HCT116 (cell line): ENCODE data around the gene MACROD1. TPM values are rescaled to one million over a fixed set of nuclear protein-coding genes. Genes with fewer than 3 reads are reported as not detected.

ENCODE experiments used
- ATAC-seq: fragments of 200-7000 bp; cut with Tn5 transposase; 2 replicates; pipeline ENCODE4 v1.9.1; 2020; ENCODE audit warnings: mild to moderate bottlenecking, moderate library complexity
- BruUV-seq: library from RNA; stranded (reverse); fragments of 400-500 nt; replicated peaks from 2 replicates; lab custom pipeline; 2021; lab: Mats Ljungman, UMichigan
- CTCF ChIA-PET: fragments of 300-600 bp; sonication (Branson Sonifier 250); formaldehyde crosslinking; loops from one replicate; lab custom pipeline; 2021; ENCODE audit warnings: antibody characterized with exemption; lab: Charles Lee
- POLR2A ChIA-PET: fragments of 300-600, 350-600 bp; sonication (Branson Sonifier 250); formaldehyde crosslinking; loops from one replicate; lab custom pipeline; 2021; ENCODE audit warnings: antibody characterized with exemption; lab: Charles Lee
- RAD21 ChIA-PET, 2 experiments: fragments of 300-600 bp; sonication (Branson Sonifier 250); formaldehyde crosslinking; loops; one replicate each; lab custom pipeline; 2023; ENCODE audit warnings: low total read pairs in 2 of 2; ENCODE audit not compliant: uncharacterized antibody in 2 of 2, unreplicated experiment in 2 of 2, low non-redundant PET in 1 of 2; lab: Charles Lee
- DNase-seq: peaks from one replicate; pipeline ENCODE4 v3.0.0-alpha.2; 2010; ENCODE audit warnings: low read depth, low spot score
- H2AFZ ChIP-seq: fragments of 200-600 bp; shearing (Covaris generic), sonication (generic); 2 replicates; pipeline ENCODE4 v1.6.1; 2017; ENCODE audit warnings: low read depth, mixed run types, mixed read lengths, antibody characterized with exemption, low read length; ENCODE audit not compliant: poor library complexity, severe bottlenecking
- H3K27ac ChIP-seq: 2 replicates; pipeline ENCODE4 v1.5.1; 2012; ENCODE audit warnings: low read depth, low read length
- H3K27me3 ChIP-seq: fragments of 200-600 bp; sonication (generic); 2 replicates; pipeline ENCODE4 v1.6.1; 2016; ENCODE audit warnings: mixed run types, low read length, mixed read lengths; ENCODE audit not compliant: insufficient read depth
- H3K36me3 ChIP-seq, 2 experiments: fragments of 200-500 bp in 1 of 2; fragments of 200-600 bp in 1 of 2; sonication (Bioruptor generic) in 1 of 2; sonication (generic) in 1 of 2; 2 replicates each; pipeline versions ENCODE4 v1.5.1 to v1.6.1; 2014 to 2016; ENCODE audit warnings: low read length in 2 of 2, inconsistent platforms in 1 of 2, mixed read lengths in 1 of 2, mixed run types in 1 of 2; ENCODE audit not compliant: insufficient read depth in 2 of 2, control insufficient read depth in 1 of 2
- H3K4me1 ChIP-seq, 2 experiments: fragments of 200-600 bp in 1 of 2; sonication (generic) in 1 of 2; 2 replicates each; pipeline versions ENCODE4 v1.5.1 to v1.6.1; 2012 to 2017; ENCODE audit warnings: low read length in 2 of 2, inconsistent platforms in 1 of 2, mild to moderate bottlenecking in 1 of 2, mixed read lengths in 1 of 2, mixed run types in 1 of 2, moderate library complexity in 1 of 2; ENCODE audit not compliant: insufficient read depth in 2 of 2, control insufficient read depth in 1 of 2
- H3K4me2 ChIP-seq: fragments of 200-600 bp; sonication (generic); 2 replicates; pipeline ENCODE4 v1.6.1; 2017; ENCODE audit warnings: mixed run types, low read length, mixed read lengths
- H3K4me3 ChIP-seq, 2 experiments: fragments of 200-600 bp in 1 of 2; sonication (generic) in 1 of 2; replicated peaks in 1 of 2; 2 replicates each; pipeline ENCODE4 v1.5.1; 2011 to 2016; ENCODE audit warnings: low read length in 2 of 2, control low read depth in 1 of 2, low read depth in 1 of 2, mild to moderate bottlenecking in 1 of 2, mixed read lengths in 1 of 2, mixed run types in 1 of 2
- H3K79me2 ChIP-seq: fragments of 200-600 bp; sonication (generic); 2 replicates; pipeline ENCODE4 v1.6.1; 2017; ENCODE audit warnings: mild to moderate bottlenecking, mixed run types, low read length, moderate library complexity, mixed read lengths; ENCODE audit not compliant: insufficient read depth
- H3K9ac ChIP-seq: fragments of 200-600 bp; sonication (generic); 2 replicates; pipeline ENCODE4 v1.6.1; 2016; ENCODE audit warnings: low read length, mixed read lengths
- H3K9me2 ChIP-seq: fragments of 200-600 bp; sonication (generic), shearing (Covaris generic); 2 replicates; pipeline ENCODE4 v1.6.1; 2017; ENCODE audit warnings: mixed run types, mild to moderate bottlenecking, moderate library complexity; ENCODE audit not compliant: insufficient read depth
- H3K9me3 ChIP-seq, 2 experiments: fragments of 200-500 bp in 1 of 2; fragments of 200-600 bp in 1 of 2; sonication (Bioruptor generic) in 1 of 2; sonication (generic) in 1 of 2; 2 replicates each; pipeline ENCODE4 v1.6.1; 2014 to 2017; ENCODE audit warnings: low read length in 2 of 2, mixed read lengths in 2 of 2, inconsistent platforms in 1 of 2, low read depth in 1 of 2, mild to moderate bottlenecking in 1 of 2, mixed run types in 1 of 2, moderate library complexity in 1 of 2; ENCODE audit not compliant: control insufficient read depth in 1 of 2, insufficient read depth in 1 of 2
- H4K20me1 ChIP-seq: fragments of 200-600 bp; sonication (generic), shearing (Covaris generic); 2 replicates; pipeline ENCODE4 v1.6.1; 2017; ENCODE audit warnings: mixed run types, mild to moderate bottlenecking, moderate library complexity; ENCODE audit not compliant: insufficient read depth
- CEBPB ChIP-seq: IDR thresholded peaks from 2 replicates; pipeline ENCODE4 v1.6.1; 2012; ENCODE audit warnings: low read depth
- EGR1 ChIP-seq: IDR thresholded peaks from 2 replicates; pipeline ENCODE4 v1.6.1; 2012; ENCODE audit warnings: low read depth
- FOSL1 ChIP-seq: IDR thresholded peaks from 2 replicates; pipeline ENCODE4 v1.6.1; 2012; ENCODE audit warnings: low read depth
- JUND ChIP-seq: IDR thresholded peaks from 2 replicates; pipeline ENCODE4 v1.6.1; 2012
- POLR2A ChIP-seq: IDR thresholded peaks from 2 replicates; pipeline ENCODE4 v1.7.0; 2011; ENCODE audit warnings: borderline replicate concordance; ENCODE audit not compliant: insufficient read depth, insufficient read length; ENCODE audit errors: extremely low read depth
- RAD21 ChIP-seq: IDR thresholded peaks from 2 replicates; pipeline ENCODE4 v1.6.1; 2012; ENCODE audit warnings: low read depth, mild to moderate bottlenecking
- REST ChIP-seq: IDR thresholded peaks from 2 replicates; pipeline ENCODE4 v1.6.1; 2012; ENCODE audit warnings: low read depth
- SIN3A ChIP-seq: IDR thresholded peaks from 2 replicates; pipeline ENCODE4 v1.6.1; 2012; ENCODE audit warnings: low read depth
- SRF ChIP-seq: IDR thresholded peaks from 2 replicates; pipeline ENCODE4 v1.6.1; 2012; ENCODE audit warnings: low read depth
- TCF7L2 ChIP-seq: IDR thresholded peaks from 2 replicates; pipeline ENCODE4 v1.7.0; 2011; ENCODE audit warnings: borderline replicate concordance, inconsistent platforms; ENCODE audit not compliant: insufficient read depth, insufficient read length; ENCODE audit errors: extremely low read depth
- YY1 ChIP-seq: IDR thresholded peaks from 2 replicates; pipeline ENCODE4 v1.6.1; 2011; ENCODE audit warnings: low read length, low read depth, moderate library complexity, mild to moderate bottlenecking; ENCODE audit not compliant: insufficient replicate concordance; ENCODE audit errors: extremely low read depth
- ZFX ChIP-seq: fragments of 450-650 bp; IDR thresholded peaks from 2 replicates; pipeline ENCODE4 v1.6.1; 2017
- ZNF274 ChIP-seq: fragments of 200-500 bp; sonication (Bioruptor generic); IDR thresholded peaks from 2 replicates; pipeline ENCODE4 v1.6.1; 2014; ENCODE audit warnings: mild to moderate bottlenecking, low read depth, low read length, inconsistent platforms
- intact Hi-C: fragments of 100-400 bp; cut with micrococcal nuclease; formaldehyde crosslinking; loops from 2 replicates; pipeline ENCODE4 v1.10.0; 2022
- total RNA-seq: library from RNA; stranded (reverse); gene quantifications from one replicate; pipeline ENCODE4 v1.2.1, GENCODE V29; 2021; ENCODE audit not compliant: unreplicated experiment
- TF ChIP-seq, protein P1 (sequence below): IDR thresholded peaks from 2 replicates; pipeline ENCODE4 v1.6.1; 2012
- TF ChIP-seq, protein P2 (sequence below): IDR thresholded peaks from 2 replicates; pipeline ENCODE4 v1.6.1; 2012

The MACROD1 gene
- total RNA-seq, 1 experiment from 2014 or later: 61.1 TPM

DNA sequence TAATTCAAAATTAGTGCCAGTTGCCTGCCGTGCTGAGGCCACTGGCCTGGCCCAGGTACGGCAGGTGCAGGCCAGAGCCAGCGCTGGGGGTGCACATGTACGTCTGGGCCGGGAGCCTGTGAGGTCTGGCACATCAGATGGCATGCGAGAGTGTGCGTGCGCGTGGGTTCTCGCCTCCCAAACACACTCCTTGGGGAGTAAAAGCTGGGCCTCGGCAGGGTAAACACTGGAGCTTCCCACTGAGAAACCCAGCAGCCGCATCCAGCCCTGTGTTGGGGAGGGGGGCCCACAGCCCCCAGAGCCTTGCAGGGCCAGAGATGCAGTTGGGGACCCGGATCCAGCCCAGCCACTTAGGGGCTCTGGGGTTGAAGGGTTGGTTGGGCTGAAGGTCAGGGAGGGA lies 92.4 kb downstream of the MACROD1 start:
- TF ChIP-seq ZFX: no peak
- TF ChIP-seq SIN3A: no peak
- TF ChIP-seq SRF: no peak
- no peak for TF ChIP-seq TCF7L2
- no peak for TF ChIP-seq YY1
- TF ChIP-seq, protein P1, sequence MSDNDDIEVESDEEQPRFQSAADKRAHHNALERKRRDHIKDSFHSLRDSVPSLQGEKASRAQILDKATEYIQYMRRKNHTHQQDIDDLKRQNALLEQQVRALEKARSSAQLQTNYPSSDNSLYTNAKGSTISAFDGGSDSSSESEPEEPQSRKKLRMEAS: no peak
- TF ChIP-seq RAD21: no peak
- TF ChIP-seq EGR1: no peak
- no peak for TF ChIP-seq JUND
- TF ChIP-seq, protein P2, sequence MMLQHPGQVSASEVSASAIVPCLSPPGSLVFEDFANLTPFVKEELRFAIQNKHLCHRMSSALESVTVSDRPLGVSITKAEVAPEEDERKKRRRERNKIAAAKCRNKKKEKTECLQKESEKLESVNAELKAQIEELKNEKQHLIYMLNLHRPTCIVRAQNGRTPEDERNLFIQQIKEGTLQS: no peak
- no peak for TF ChIP-seq ZNF274
- TF ChIP-seq FOSL1: no peak
- no peak for TF ChIP-seq REST
- TF ChIP-seq POLR2A: no peak
- no peak for TF ChIP-seq CEBPB
- TF ChIP-seq, all 23 proteins: peak for 0
- intact Hi-C loops: no loop called here
- CTCF ChIA-PET: no interaction called here

More for the DNA sequence above, 92.4 kb downstream of the MACROD1 start:
- no peaks in the 10 kb centered on the region for H3K9me3 ChIP-seq
- ATAC-seq: no peak
- RAD21 ChIA-PET: no interaction called here
- no peak overlapping the region for H2AFZ ChIP-seq
- no peaks in the 10 kb centered on the region for H3K79me2 ChIP-seq
- no peak overlapping the region for H3K4me2 ChIP-seq
- H3K27ac ChIP-seq: no peak overlapping the region
- no peak overlapping the region for H3K9ac ChIP-seq
- H3K4me1 ChIP-seq: peaks cover 0 to 3% of the 10 kb centered on the region in 2 experiments; a peak in 1 of 4 replicates
- no peaks in the 10 kb centered on the region for H3K36me3 ChIP-seq
- no peaks in the 10 kb centered on the region for H3K27me3 ChIP-seq
- no peak for DNase-seq
- POLR2A ChIA-PET: no interaction called here
- BruUV-seq: no TSS peak
- H3K4me3 ChIP-seq: no peak overlapping the region
- H4K20me1 ChIP-seq: no peaks in the 10 kb centered on the region
- no peaks in the 10 kb centered on the region for H3K9me2 ChIP-seq
